Measurements from ENCODE around the gene VPS16.

DNA sequence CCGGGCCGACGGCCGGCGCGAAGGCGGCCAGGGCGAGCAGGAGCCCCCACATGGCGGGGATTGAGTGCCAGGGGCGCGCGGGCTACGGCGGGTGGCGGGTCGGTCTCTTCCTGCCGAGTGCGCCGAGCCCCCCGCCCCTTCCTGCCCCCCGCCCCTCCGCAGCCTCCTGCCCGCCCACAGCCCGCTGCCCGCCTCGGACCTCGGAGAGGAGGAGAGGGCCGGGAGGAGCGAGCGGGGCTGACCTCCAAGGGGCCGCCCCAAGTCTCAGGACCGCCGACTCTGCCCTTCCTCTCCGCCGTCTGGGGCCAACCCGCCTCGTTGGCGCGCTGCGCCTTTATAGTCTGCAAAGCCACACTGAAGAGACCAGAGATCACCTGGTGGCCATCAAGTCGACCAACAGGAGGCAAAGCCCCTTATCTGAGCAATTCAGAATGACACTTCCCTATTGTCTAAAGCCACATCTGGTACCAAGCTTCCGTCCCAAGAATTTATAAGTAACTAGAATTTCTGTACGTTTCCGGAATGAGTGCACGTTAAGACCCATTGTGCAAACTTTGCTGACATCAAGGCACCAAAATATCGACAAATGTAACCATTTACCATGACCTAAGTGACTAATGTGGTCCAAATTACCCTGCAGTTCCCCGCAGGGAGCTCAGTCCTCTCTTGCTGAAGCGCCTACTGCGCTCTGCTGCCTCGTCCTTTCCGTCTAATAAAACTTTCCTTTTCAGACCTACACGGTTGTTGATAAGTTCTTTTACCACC lies 39.8 kb upstream of the VPS16 start, which contains the start of gene CPXM1:
- TF ChIP-seq, protein P1, sequence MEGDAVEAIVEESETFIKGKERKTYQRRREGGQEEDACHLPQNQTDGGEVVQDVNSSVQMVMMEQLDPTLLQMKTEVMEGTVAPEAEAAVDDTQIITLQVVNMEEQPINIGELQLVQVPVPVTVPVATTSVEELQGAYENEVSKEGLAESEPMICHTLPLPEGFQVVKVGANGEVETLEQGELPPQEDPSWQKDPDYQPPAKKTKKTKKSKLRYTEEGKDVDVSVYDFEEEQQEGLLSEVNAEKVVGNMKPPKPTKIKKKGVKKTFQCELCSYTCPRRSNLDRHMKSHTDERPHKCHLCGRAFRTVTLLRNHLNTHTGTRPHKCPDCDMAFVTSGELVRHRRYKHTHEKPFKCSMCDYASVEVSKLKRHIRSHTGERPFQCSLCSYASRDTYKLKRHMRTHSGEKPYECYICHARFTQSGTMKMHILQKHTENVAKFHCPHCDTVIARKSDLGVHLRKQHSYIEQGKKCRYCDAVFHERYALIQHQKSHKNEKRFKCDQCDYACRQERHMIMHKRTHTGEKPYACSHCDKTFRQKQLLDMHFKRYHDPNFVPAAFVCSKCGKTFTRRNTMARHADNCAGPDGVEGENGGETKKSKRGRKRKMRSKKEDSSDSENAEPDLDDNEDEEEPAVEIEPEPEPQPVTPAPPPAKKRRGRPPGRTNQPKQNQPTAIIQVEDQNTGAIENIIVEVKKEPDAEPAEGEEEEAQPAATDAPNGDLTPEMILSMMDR (IDR thresholded peaks at IDR 0.05), result no peak
- TF ChIP-seq RCOR1 (IDR thresholded peaks at IDR 0.05; ENCODE audit: low read depth, low read length), result no peak
- no peak for TF ChIP-seq KDM1A (IDR thresholded peaks at IDR 0.05; ENCODE audit: low read depth)
- no peak for TF ChIP-seq EP300 (IDR thresholded peaks at IDR 0.05)
- TF ChIP-seq TP53 (CRISPR knock-in tag; IDR thresholded peaks at IDR 0.05), result no peak
- no peak for TF ChIP-seq HOXB5 (CRISPR knock-in tag; IDR thresholded peaks at IDR 0.05)
- no peak for TF ChIP-seq CHD4 (IDR thresholded peaks at IDR 0.05; ENCODE audit: borderline replicate concordance)
- TF ChIP-seq CHD2 (IDR thresholded peaks at IDR 0.05; ENCODE audit: low read length, partially characterized antibody), result no peak
- no peak for TF ChIP-seq POLR2A (IDR thresholded peaks at IDR 0.05; ENCODE audit: low read length)
- TF ChIP-seq SMC3 (IDR thresholded peaks at IDR 0.05), result no peak
- no peak for TF ChIP-seq ZSCAN20 (CRISPR knock-in tag; IDR thresholded peaks at IDR 0.05)

Data from A549 (cell line).